ENCODE data around the gene DUSP28.

The DUSP28 gene

DNA sequence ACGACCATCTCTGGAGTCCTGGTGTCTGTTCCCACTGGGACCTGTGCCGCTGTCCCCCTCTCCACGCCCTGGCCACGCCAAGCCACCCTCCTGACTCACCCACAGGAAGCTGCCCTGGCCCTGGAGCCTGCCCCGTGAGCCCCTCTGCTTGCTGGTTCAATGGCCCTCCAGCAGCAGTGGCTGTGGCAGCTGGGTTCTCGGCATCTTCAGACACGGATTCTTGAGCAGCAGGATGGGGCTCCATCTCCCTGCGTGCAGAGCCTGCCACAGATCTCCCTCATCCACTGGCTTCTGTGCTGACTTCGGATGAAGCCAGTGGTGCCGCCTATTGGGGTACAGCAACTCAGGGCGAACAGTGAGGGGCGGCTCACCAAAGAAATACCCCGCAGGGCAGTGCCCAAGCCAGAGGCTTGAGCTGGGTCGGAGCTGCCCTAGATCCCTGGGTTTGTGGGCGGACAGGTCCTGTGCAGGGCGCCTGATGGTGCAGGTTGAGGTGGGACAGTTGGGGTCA, 40.3 kb downstream of the DUSP28 start:
- H3K9ac ChIP-seq (ENCODE audit: low read length): no peak overlapping the region
- H3K4me3 ChIP-seq (ENCODE audit: low read length): no peak overlapping the region
- H3K9me3 ChIP-seq (ENCODE audit: control insufficient read depth, low read length): no peaks in the 10 kb centered on the region
- peaks cover 8% of the 10 kb centered on the region for H3K36me3 ChIP-seq (ENCODE audit: control insufficient read depth, insufficient read depth, low read length, severe bottlenecking)
- H3K4me1 ChIP-seq (ENCODE audit: control insufficient read depth, insufficient read depth, low read length): peaks cover 3% of the 10 kb centered on the region
- no peaks in the 10 kb centered on the region for H3K27me3 ChIP-seq (replicated peaks; ENCODE audit: control insufficient read depth, insufficient read depth, low read length)
- no peak for DNase-seq (ENCODE audit: low read depth)

DNA sequence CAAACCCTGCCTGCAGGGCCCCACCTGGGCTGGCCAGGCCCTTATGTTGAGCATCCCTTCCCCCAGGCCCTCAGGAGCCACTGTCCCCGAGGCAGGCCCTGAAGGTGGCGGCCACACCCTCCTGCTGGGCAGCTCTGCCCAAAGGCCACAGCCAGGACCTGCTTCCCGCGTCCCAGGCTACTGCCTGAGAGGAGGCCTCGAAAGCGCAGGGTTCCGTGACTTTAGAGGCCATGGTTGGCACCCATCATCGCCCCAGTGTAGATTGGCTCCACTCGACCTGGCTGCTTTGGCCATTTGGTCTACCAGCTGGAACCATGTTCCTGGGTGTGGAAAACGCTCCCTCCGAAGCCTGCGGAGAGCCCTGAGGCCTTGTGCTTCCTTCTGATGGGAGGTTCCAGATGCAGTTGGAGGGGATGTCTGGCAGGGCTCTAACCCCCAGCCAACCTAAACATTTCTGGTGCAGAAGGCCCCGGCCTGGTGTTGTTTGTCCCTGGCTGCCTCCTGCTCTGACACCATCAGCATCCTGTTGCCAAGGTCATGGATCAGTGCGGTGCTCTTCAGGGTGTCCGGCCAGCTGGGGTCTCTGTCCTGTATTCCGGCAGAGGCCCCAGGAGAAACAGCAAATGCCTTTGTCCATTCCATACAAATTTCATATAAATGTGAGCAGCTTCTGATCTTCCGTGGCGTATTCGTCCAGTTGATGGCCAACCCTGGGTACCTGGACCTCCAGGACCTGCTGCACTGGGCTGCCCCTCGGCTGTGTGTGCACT, 41.1 kb downstream of the DUSP28 start:
- H3K4me1 ChIP-seq (ENCODE audit: control insufficient read depth, insufficient read depth, low read length): peaks cover 3% of the 10 kb centered on the region
- peaks cover 8% of the 10 kb centered on the region for H3K36me3 ChIP-seq (ENCODE audit: control insufficient read depth, insufficient read depth, low read length, severe bottlenecking)
- H3K27me3 ChIP-seq (replicated peaks; ENCODE audit: control insufficient read depth, insufficient read depth, low read length): no peaks in the 10 kb centered on the region
- no peak overlapping the region for H3K9ac ChIP-seq (ENCODE audit: low read length)
- no peak for DNase-seq (ENCODE audit: low read depth)
- no peak overlapping the region for H3K4me3 ChIP-seq (ENCODE audit: low read length)
- H3K9me3 ChIP-seq (ENCODE audit: control insufficient read depth, low read length): no peaks in the 10 kb centered on the region

DNA sequence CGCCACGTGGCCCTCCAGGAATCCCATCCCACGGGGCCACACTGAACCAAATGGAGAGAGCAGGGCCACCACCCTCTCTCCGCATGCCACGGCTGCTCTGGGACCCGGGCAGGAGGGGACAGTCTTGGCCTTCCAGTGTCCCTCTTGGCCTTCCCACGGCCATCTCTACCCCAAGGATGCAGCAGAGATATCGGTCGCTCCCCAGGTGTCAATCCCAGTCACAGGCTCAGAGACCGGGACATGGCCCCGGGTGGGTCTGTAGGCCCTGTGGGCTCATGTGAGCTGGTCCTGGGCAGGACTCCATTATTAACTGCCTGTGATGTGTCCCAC, 41.6 kb downstream of the DUSP28 start:
- H3K36me3 ChIP-seq (ENCODE audit: control insufficient read depth, insufficient read depth, low read length, severe bottlenecking): peaks cover 8% of the 10 kb centered on the region
- H3K27me3 ChIP-seq (replicated peaks; ENCODE audit: control insufficient read depth, insufficient read depth, low read length): no peaks in the 10 kb centered on the region
- H3K4me1 ChIP-seq (ENCODE audit: control insufficient read depth, insufficient read depth, low read length): peaks cover 3% of the 10 kb centered on the region
- DNase-seq (ENCODE audit: low read depth): no peak
- no peak overlapping the region for H3K4me3 ChIP-seq (ENCODE audit: low read length)
- H3K9ac ChIP-seq (ENCODE audit: low read length): no peak overlapping the region
- no peaks in the 10 kb centered on the region for H3K9me3 ChIP-seq (ENCODE audit: control insufficient read depth, low read length)

DNA sequence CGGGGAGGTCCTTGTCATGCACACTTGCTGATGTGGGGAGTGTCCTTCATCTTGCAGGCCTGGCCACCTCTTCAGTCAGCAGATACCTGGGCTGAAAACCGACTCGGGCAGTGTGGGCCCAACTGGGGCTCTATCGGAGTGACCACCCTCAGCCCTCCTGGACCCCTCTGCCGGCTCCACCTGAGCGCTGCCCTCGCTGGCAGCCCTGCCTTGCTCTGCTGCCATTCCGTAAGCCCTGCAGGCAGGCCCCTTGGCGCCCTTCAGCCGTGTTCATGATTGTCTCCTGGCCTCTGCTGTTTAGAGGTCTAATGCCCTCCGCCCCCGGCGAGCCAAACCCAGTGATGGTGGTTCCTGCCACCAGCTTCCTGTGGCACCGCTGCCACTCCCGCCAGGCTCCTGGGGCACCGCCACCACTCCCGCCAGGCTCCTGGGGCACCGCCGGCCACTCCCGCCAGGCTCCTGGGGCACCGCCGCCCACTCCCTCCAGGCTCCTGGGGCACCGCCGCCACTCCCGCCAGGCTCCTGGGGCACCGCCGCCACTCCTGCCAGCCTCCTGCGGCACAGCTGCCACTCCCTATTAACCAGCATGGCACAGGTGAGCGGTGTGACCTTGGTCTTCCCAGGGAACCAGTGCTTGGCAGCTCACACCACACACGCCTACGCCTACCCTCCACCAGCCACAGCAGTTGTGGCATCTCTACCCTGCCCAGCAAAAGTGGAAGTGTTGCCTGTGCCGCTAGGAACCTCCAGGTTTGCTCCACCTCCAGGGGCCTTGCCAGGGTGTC, 42.3 kb downstream of the DUSP28 start:
- Histone ChIP-seq H3K9ac (ENCODE audit: low read length) (no peak overlapping the region), H3K9me3 (ENCODE audit: control insufficient read depth, low read length) (no peaks in the 10 kb centered on the region), H3K27me3 (replicated peaks; ENCODE audit: control insufficient read depth, insufficient read depth, low read length) (no peaks in the 10 kb centered on the region), H3K4me1 (ENCODE audit: control insufficient read depth, insufficient read depth, low read length) (peaks cover 3% of the 10 kb centered on the region), H3K36me3 (ENCODE audit: control insufficient read depth, insufficient read depth, low read length, severe bottlenecking) (peaks cover 8% of the 10 kb centered on the region), H3K4me3 (ENCODE audit: low read length) (no peak overlapping the region)
- DNase-seq (ENCODE audit: low read depth): no peak

DNA sequence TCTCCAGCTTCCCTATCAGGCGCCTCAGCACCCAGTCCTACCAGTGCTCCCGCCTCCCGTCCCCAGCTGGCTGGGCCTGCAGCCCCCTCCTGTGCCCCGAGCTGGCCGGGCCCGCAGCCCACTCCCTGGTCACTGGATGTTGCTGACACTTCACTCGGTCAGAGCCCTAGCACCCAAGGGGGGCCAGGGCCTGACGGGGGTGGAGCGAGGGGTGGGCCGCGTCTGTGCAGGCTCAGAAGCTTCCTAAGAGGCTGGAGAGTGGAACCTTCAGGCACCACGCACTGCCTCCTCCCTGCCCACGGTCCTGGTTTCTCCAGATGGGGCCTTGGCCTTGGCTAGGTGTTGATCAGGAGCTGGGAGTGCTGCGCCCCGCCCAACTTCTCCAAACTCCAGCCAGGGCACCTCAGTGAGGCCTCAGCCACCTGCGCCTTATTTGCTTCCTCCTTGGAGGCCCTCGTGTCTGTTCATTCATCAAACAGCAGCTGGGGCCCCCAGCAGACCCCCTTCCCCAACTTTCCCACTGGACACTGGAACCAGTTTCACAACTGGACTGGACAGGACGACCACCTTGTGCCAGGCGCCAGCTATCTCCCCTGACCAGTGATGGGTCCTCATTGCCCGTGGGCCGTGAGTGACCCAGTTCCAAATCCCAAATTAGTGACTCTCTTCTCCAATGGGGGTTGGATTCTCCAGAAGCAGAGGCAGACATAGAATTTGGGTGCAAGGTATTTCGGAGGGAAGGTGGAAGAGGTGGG, 43.1 kb downstream of the DUSP28 start:
- Histone ChIP-seq H3K4me1 (ENCODE audit: control insufficient read depth, insufficient read depth, low read length) (peaks cover 3% of the 10 kb centered on the region), H3K36me3 (ENCODE audit: control insufficient read depth, insufficient read depth, low read length, severe bottlenecking) (peaks cover 8% of the 10 kb centered on the region), H3K27me3 (replicated peaks; ENCODE audit: control insufficient read depth, insufficient read depth, low read length) (no peaks in the 10 kb centered on the region), H3K9ac (ENCODE audit: low read length) (no peak overlapping the region), H3K9me3 (ENCODE audit: control insufficient read depth, low read length) (no peaks in the 10 kb centered on the region), H3K4me3 (ENCODE audit: low read length) (no peak overlapping the region)
- DNase-seq (ENCODE audit: low read depth): no peak

DNA sequence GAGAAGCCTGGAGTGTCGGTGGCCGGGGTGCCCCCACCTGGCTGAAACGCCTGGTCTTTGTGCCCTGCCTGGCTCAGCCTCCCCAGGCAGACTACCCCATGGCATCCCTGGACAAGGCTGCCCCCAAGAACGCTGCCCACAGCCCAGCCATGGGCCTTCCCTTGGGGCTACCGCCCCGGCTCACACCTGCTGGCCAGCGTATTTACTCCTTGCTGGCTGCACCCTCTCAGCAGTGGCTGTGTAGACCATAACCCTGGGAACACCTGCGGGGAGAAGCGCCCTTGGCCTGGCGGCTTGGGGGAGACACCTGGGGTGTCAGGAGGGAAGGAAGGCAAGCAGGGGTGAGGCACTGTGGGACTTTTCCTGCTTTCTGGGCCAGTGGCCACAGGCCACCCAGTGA, 43.7 kb downstream of the DUSP28 start:
- no peak for DNase-seq (ENCODE audit: low read depth)
- no peak overlapping the region for H3K4me3 ChIP-seq (ENCODE audit: low read length)
- peaks cover 2% of the 10 kb centered on the region for H3K36me3 ChIP-seq (ENCODE audit: control insufficient read depth, insufficient read depth, low read length, severe bottlenecking)

DNA sequence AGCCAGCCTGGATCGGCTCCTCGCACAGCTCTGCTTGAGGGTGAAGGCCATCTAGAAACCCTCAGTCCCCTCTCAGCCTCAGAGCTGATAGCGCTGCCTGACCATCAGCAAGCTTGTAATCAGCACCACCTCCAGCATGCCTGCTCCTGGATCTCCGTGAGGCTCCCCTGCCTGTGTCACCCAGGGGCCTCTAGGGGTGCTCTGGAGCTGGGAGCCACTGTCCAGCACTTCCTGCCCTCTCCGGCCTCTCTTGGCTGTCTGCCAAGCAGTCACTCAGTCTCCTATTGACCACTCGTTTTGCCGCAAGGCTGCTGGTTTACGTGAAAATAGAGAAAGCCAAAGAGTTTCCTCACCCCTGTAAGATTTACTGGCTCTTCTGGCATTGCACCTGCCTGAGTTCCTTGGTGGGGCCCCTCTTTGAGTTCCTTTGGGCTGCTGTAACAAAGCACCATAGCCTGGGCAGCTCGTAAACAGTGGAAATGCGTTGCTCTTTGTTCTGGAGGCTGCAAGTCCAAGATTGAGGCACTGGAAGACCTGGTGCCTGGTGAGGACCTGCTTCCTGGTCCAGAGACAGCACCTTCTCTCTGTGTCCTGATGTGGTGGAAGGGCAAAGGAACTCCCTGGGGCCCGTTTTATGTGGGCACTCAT, 44.3 kb downstream of the DUSP28 start:
- no peak overlapping the region for H3K4me3 ChIP-seq (ENCODE audit: low read length)
- peaks cover 3% of the 10 kb centered on the region for H3K4me1 ChIP-seq (ENCODE audit: control insufficient read depth, insufficient read depth, low read length)
- no peaks in the 10 kb centered on the region for H3K9me3 ChIP-seq (ENCODE audit: control insufficient read depth, low read length)
- H3K27me3 ChIP-seq (replicated peaks; ENCODE audit: control insufficient read depth, insufficient read depth, low read length): no peaks in the 10 kb centered on the region
- no peak overlapping the region for H3K9ac ChIP-seq (ENCODE audit: low read length)
- no peak for DNase-seq (ENCODE audit: low read depth)
- H3K36me3 ChIP-seq (ENCODE audit: control insufficient read depth, insufficient read depth, low read length, severe bottlenecking): no peaks in the 10 kb centered on the region

More for the DNA sequence above, 43.7 kb downstream of the DUSP28 start:
- Histone ChIP-seq H3K27me3 (replicated peaks; ENCODE audit: control insufficient read depth, insufficient read depth, low read length) (no peaks in the 10 kb centered on the region), H3K9ac (ENCODE audit: low read length) (no peak overlapping the region), H3K4me1 (ENCODE audit: control insufficient read depth, insufficient read depth, low read length) (peaks cover 3% of the 10 kb centered on the region), H3K9me3 (ENCODE audit: control insufficient read depth, low read length) (no peaks in the 10 kb centered on the region)

DNA sequence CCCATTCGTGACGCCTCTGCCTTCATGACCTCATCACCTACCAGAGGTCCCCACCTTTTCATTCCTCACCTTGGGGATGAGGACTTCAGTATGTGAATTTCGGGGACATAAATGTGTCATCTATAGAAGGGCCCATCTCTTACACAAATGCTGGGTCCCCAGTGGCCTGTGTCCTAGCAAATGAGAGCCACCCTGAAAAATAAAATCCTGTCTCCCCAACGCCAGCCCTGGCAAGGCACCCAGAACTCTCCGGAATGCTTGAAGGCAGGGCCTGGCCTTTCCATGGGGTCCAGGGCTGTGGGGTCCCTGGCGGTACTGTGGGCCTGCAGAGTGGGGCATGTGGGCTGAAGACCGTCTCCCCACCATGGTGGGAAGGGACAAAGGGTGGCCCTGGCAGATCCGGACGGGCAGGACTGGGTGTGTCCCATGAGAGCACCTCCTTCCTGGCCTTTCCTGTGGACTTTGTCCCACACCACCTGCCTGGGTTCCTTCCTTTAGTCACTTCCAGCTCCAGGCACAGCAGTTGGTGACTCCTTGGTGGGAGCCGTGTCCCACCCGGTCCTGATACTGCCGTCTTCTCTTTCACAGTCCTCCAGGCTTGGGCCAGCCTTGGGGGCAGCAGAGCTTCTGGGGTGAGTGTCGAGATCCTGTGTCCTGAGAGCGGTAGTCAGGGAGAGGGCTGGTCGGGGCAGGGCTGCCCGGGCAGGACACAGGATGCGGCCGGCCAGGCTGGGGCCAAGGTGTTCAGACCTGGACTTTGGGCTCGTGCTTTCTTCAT, 45.0 kb downstream of the DUSP28 start:
- Histone ChIP-seq H3K4me3 (ENCODE audit: low read length) (no peak overlapping the region), H3K4me1 (ENCODE audit: control insufficient read depth, insufficient read depth, low read length) (peaks cover 3% of the 10 kb centered on the region), H3K9me3 (ENCODE audit: control insufficient read depth, low read length) (no peaks in the 10 kb centered on the region), H3K27me3 (replicated peaks; ENCODE audit: control insufficient read depth, insufficient read depth, low read length) (no peaks in the 10 kb centered on the region), H3K9ac (ENCODE audit: low read length) (no peak overlapping the region), H3K36me3 (ENCODE audit: control insufficient read depth, insufficient read depth, low read length, severe bottlenecking) (no peaks in the 10 kb centered on the region)
- DNase-seq (ENCODE audit: low read depth): no peak

DNA sequence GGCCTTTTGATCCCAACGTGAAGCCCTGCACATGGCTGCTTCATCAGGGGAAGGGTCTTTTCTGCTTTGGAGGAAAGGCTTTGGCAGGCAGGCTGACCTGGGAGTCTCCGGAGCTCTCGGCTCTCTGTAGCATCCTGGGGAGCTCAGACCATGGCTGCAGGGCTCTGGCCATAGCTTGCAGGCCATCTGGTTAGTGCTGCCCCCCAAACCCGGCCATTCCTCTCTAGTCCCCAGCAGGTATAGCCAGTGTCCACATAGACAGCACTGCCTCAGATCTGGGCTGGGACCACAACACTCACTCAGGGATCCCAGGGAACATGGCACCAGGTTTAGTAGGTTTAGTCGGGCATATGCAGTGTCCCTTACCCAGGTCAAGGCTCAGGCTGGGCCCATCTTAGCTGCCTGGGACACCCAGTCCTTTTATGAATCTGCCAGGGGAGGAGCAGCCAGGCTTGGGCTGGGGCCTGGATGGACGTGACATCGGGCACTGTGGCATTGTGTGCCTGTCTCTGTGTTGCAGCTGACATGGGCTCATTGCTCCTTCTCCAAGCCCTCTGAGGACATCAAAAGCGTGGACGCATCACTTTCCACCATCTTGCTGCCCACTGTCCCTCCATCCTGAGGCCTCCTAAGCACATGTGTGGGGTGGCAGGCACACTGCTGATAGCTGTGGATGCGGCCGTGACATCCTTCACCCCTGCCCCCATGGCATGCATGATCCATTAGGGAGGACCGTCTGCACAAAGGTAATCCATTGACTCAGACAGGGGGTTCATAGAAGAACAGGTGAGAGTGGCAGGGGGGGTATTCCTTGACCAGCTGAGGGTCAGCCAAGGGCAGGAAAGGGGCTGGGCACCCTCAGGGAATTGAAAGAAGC, 45.9 kb downstream of the DUSP28 start:
- Histone ChIP-seq H3K36me3 (ENCODE audit: control insufficient read depth, insufficient read depth, low read length, severe bottlenecking) (no peaks in the 10 kb centered on the region), H3K9me3 (ENCODE audit: control insufficient read depth, low read length) (no peaks in the 10 kb centered on the region)

More for the DNA sequence above, 45.9 kb downstream of the DUSP28 start:
- no peaks in the 10 kb centered on the region for H3K27me3 ChIP-seq (replicated peaks; ENCODE audit: control insufficient read depth, insufficient read depth, low read length)
- H3K4me3 ChIP-seq (ENCODE audit: low read length): no peak overlapping the region
- no peak overlapping the region for H3K9ac ChIP-seq (ENCODE audit: low read length)
- DNase-seq (ENCODE audit: low read depth): no peak
- peaks cover 3% of the 10 kb centered on the region for H3K4me1 ChIP-seq (ENCODE audit: control insufficient read depth, insufficient read depth, low read length)

Data from adipocyte (in vitro differentiated cells).